GM12801 (cell line): ENCODE results near the gene ZNF524.

Source experiments
- CTCF ChIP-seq: IDR thresholded peaks from one replicate; pipeline ENCODE4 v1.5.1; 2011; ENCODE audit warnings: control low read depth; ENCODE audit not compliant: insufficient read length; ENCODE audit errors: extremely low read depth

The ZNF524 gene

GRCh38 chr19:55601084-55601483, 996 bp downstream of the ZNF524 start:
- no peak for TF ChIP-seq CTCF

GRCh38 chr19:55602104-55603001, 2.3 kb downstream of the ZNF524 start:
- TF ChIP-seq CTCF, result no peak

GRCh38 chr19:55603115-55603514, 3.0 kb downstream of the ZNF524 start:
- TF ChIP-seq CTCF, result no peak

- TF ChIP-seq CTCF, result no peak
Observed at GRCh38 chr19:55603581-55604292, 3.6 kb downstream of the ZNF524 start.

GRCh38 chr19:55605207-55605636, 5.1 kb downstream of the ZNF524 start:
- TF ChIP-seq CTCF, result no peak

- TF ChIP-seq CTCF, result no peak
Observed at GRCh38 chr19:55605637-55606470, 5.8 kb downstream of the ZNF524 start, which contains the start of gene ZNF865. TSS of gene ZNF865 (plus strand) at chr19:55605647. CDS start at chr19:55613619, 7,972 bp downstream.

- TF ChIP-seq CTCF, result no peak
Observed at GRCh38 chr19:55606471-55606787, 6.3 kb downstream of the ZNF524 start.
